ENCODE measurements around the gene LRMDA.

LRMDA gene

DNA sequence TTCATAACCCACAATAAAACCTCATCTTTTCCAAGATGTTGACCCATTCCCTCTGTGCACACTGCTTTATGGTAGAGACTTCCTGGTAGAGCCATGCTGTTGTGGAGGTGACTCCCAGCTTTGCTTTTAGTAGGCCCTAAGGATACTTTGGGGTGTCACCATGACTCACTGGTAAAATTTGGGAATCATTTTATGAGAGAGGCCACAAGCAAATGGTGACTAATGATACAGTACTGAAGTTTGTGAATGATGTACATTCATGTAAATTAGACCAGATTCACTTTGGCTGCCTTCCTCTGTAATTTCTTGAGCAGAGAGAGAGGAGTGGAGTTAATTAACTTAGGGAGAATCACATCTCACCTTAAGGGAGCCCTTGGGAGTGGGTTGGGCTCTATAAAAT lies 686.5 kb downstream of the LRMDA start:
- Mint-ChIP-seq H3K4me3 (no peak overlapping the region), H3K27me3 (ENCODE audit: low read depth) (no peaks in the 10 kb centered on the region), H3K4me1 (ENCODE audit: low read depth) (no peaks in the 10 kb centered on the region), H3K9me3 (no peaks in the 10 kb centered on the region), H3K36me3 (ENCODE audit: low read depth) (no peaks in the 10 kb centered on the region), H3K27ac (no peak overlapping the region)

- H3K4me1 Mint-ChIP-seq (ENCODE audit: low read depth) = no peaks in the 10 kb centered on the region
- no peaks in the 10 kb centered on the region for H3K9me3 Mint-ChIP-seq
Observed at GRCh38 chr10:76119036-76119435, 687.6 kb downstream of the LRMDA start.

GRCh38 chr10:76119515-76119914 lies 688.1 kb downstream of the LRMDA start:
- Mint-ChIP-seq H3K27me3 (ENCODE audit: low read depth) (no peaks in the 10 kb centered on the region), H3K4me3 (no peak overlapping the region), H3K27ac (no peak overlapping the region), H3K9me3 (no peaks in the 10 kb centered on the region), H3K4me1 (ENCODE audit: low read depth) (no peaks in the 10 kb centered on the region), H3K36me3 (ENCODE audit: low read depth) (no peaks in the 10 kb centered on the region)

More at GRCh38 chr10:76119036-76119435, 687.6 kb downstream of the LRMDA start:
- Mint-ChIP-seq H3K36me3 (ENCODE audit: low read depth) (no peaks in the 10 kb centered on the region), H3K4me3 (no peak overlapping the region), H3K27ac (no peak overlapping the region), H3K27me3 (ENCODE audit: low read depth) (no peaks in the 10 kb centered on the region)

DNA sequence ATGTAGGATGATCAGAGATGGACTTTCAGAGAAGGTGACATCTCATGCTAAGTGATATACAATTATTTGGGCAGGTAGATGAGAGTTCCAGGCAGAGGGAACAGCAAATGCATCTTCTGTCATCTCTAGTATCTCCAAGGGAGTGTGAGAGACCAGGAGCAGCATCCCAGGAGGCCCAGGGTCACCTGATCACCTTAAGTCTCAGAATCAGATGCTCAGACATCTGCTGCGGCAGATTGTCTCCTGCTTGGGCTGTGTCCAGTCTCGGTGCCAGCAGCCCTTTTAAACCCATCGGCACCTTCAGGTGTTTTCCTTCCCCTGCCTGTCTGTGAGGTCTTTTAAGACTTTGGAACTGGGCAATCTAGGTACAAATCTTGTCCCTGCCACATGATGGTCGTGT lies 690.6 kb downstream of the LRMDA start:
- Mint-ChIP-seq H3K36me3 (ENCODE audit: low read depth) (no peaks in the 10 kb centered on the region), H3K27me3 (ENCODE audit: low read depth) (no peaks in the 10 kb centered on the region), H3K9me3 (no peaks in the 10 kb centered on the region), H3K4me3 (no peak overlapping the region), H3K4me1 (ENCODE audit: low read depth) (no peaks in the 10 kb centered on the region), H3K27ac (no peak overlapping the region)

DNA sequence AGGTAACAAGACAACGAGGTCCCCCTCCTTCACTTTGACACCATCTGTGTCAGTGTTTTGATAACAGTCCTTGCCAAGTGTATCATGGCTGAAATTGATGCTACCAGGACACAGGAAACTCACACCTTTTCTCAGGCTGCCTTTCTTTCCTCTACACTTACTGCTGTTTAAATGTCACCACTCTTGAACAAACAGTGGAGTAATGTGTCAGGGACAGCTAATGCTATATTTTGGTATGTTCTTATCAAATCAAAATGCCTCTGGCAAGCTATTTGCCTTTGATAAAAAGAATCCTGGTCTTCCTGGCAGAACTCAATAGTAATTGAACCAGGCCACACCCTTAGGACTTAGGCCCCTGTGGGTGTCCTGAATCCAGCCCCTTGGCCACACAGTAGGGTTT lies 692.9 kb downstream of the LRMDA start:
- Mint-ChIP-seq H3K27ac (no peak overlapping the region), H3K27me3 (ENCODE audit: low read depth) (no peaks in the 10 kb centered on the region), H3K4me3 (no peak overlapping the region), H3K36me3 (ENCODE audit: low read depth) (no peaks in the 10 kb centered on the region), H3K4me1 (ENCODE audit: low read depth) (no peaks in the 10 kb centered on the region), H3K9me3 (no peaks in the 10 kb centered on the region)

DNA sequence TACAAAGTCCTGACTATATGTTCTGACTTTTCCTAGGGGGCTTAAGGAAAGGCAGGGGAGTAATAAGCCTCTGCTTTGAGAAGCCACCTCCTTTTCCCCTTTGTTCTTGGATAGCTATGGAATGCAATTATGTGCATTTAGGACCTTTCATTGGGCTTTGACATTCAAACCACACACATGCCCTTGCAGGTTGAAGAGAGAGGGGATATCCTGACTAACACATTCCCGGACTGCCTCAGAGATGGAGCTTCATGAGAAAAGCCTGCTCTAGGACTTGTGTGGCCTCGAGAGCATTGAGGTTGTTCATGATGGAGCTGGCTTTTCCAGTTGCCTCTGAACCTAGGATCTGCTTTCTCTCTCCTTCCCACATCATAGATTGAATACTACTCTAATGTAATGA lies 694.5 kb downstream of the LRMDA start:
- no peaks in the 10 kb centered on the region for H3K9me3 Mint-ChIP-seq

DNA sequence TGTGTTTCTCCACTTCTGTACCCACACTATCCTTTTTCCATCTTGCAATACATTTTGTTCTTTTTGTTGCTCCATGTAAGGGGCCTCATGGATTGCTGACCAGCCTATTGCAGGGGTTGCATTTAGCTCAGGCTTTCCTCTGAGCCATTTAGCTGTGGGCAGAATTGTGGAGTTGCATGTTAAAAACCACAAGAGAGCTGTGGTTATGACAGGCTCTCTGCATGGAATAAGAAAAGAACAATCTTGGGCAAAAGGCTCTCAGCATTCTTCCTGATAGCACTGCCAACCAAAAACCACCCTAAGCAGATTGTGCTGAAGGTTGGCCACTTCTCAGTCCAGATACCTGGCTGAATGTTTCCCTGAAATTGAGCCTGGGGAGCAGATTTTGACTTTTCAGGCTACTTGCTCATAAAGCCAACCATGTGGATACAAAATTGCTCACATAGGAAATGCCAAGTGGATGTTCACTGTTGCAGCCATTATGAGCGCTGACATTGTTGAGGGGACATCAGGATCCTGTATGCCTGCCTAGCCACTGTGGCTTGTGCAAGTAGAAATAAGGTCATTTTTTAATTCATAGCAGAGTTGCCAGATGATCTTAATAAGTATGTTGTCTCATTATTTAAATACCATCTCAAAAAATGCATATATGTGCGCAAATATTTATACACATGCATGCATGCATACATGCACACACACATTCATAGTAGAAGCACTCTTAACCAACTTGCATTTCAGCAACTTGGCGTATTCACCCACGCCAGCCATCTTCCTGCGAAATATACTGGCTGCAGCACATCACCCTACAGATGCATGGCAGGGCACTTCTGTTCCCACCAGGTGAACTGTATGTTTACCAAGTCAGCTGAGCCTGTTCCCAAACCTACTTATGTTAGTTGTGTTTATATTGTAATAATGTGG lies 695.4 kb downstream of the LRMDA start:
- no peaks in the 10 kb centered on the region for H3K36me3 Mint-ChIP-seq (ENCODE audit: low read depth)
- H3K4me1 Mint-ChIP-seq (ENCODE audit: low read depth) = no peaks in the 10 kb centered on the region
- H3K4me3 Mint-ChIP-seq = no peak overlapping the region
- no peak overlapping the region for H3K27ac Mint-ChIP-seq
- no peaks in the 10 kb centered on the region for H3K27me3 Mint-ChIP-seq (ENCODE audit: low read depth)
- no peaks in the 10 kb centered on the region for H3K9me3 Mint-ChIP-seq

More for the DNA sequence above, 694.5 kb downstream of the LRMDA start:
- H3K36me3 Mint-ChIP-seq (ENCODE audit: low read depth) = no peaks in the 10 kb centered on the region
- no peak overlapping the region for H3K4me3 Mint-ChIP-seq
- H3K4me1 Mint-ChIP-seq (ENCODE audit: low read depth) = no peaks in the 10 kb centered on the region
- H3K27me3 Mint-ChIP-seq (ENCODE audit: low read depth) = no peaks in the 10 kb centered on the region
- no peak overlapping the region for H3K27ac Mint-ChIP-seq

GRCh38 chr10:76127984-76128589 lies 696.7 kb downstream of the LRMDA start:
- Mint-ChIP-seq H3K4me1 (ENCODE audit: low read depth) (no peaks in the 10 kb centered on the region), H3K4me3 (no peak overlapping the region), H3K27ac (no peak overlapping the region), H3K36me3 (ENCODE audit: low read depth) (no peaks in the 10 kb centered on the region), H3K27me3 (ENCODE audit: low read depth) (no peaks in the 10 kb centered on the region), H3K9me3 (no peaks in the 10 kb centered on the region)

DNA sequence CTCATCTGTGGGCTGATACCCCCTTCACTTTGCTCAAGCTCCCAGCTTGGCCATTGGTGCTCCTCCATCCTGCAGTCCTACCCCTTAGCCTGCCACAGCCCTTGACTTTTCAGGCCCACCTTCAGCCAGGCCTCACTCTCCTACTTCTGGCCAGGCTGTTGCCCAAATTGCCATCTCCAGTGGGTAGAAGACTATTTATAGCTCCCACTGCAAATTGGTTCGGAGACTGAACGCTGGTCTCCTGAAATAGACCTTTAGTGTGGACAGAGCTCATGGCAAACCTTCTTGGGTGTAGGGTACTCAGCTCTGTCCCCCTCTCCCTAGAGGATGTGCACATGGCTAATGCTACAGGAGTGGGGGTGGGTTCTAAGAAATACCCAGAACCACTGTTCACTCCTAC lies 697.8 kb downstream of the LRMDA start:
- Mint-ChIP-seq H3K4me1 (ENCODE audit: low read depth) (no peaks in the 10 kb centered on the region), H3K4me3 (no peak overlapping the region), H3K27me3 (ENCODE audit: low read depth) (no peaks in the 10 kb centered on the region), H3K27ac (no peak overlapping the region), H3K9me3 (no peaks in the 10 kb centered on the region), H3K36me3 (ENCODE audit: low read depth) (no peaks in the 10 kb centered on the region)

DNA sequence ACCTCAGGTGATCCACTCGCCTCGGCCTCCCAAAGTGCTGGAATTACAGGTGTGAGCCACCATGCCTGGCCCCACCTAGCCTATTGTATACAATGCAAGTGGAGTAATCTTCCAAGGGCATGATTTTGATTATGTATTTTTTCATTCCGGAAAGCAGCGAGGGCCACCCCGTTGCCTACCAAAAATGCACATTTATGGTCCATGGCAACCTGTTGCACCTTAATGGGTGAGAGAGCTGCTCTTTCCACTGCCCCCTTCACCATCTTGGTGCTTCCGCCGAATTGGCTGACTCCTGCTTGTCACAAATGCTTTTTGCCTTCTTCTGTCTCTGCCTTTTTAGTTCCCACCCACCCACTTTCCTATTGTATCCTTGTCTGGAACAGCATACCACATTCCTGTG lies 699.5 kb downstream of the LRMDA start:
- H3K27ac Mint-ChIP-seq = no peak overlapping the region

DNA sequence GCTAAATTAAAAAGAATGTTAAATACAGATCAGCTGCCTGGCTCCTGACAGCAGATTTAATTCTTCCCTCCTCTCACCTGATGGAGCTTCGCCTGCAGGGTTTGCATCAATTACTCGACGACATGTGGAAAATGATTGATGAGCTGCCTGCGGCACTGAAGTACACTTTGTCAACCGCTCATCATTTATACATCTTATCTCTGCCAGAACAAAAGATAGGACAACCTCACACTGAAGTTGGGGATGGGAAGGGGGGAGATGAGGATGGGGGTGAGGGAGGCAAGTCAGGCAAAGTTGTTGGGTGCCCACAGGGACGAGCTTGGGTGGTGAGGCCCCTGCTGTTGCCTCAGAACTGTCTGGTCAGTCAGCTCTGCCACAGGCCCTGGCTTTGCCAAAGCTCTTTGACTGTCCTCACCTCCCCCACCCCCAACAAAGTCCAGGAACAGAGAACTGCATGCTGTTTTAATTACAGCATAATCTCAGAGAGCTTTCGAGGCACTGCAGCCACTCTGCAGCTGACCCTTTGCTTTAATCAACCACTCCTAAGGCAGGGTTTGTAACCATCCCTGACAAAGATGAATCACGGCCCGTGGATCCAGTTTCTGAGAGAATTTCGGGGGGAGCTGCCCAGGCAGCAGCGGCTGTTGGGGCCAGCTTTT lies 702.3 kb downstream of the LRMDA start:
- Mint-ChIP-seq H3K36me3 (ENCODE audit: low read depth) (no peaks in the 10 kb centered on the region), H3K27ac (no peak overlapping the region), H3K27me3 (ENCODE audit: low read depth) (no peaks in the 10 kb centered on the region), H3K9me3 (no peaks in the 10 kb centered on the region), H3K4me3 (no peak overlapping the region), H3K4me1 (ENCODE audit: low read depth) (no peaks in the 10 kb centered on the region)

More for the DNA sequence above, 699.5 kb downstream of the LRMDA start:
- no peaks in the 10 kb centered on the region for H3K36me3 Mint-ChIP-seq (ENCODE audit: low read depth)
- no peak overlapping the region for H3K4me3 Mint-ChIP-seq
- H3K27me3 Mint-ChIP-seq (ENCODE audit: low read depth) = no peaks in the 10 kb centered on the region
- no peaks in the 10 kb centered on the region for H3K4me1 Mint-ChIP-seq (ENCODE audit: low read depth)
- H3K9me3 Mint-ChIP-seq = no peaks in the 10 kb centered on the region

- H3K9me3 Mint-ChIP-seq = no peaks in the 10 kb centered on the region
- no peak overlapping the region for H3K4me3 Mint-ChIP-seq
- no peaks in the 10 kb centered on the region for H3K27me3 Mint-ChIP-seq (ENCODE audit: low read depth)
- H3K36me3 Mint-ChIP-seq (ENCODE audit: low read depth) = no peaks in the 10 kb centered on the region
- no peaks in the 10 kb centered on the region for H3K4me1 Mint-ChIP-seq (ENCODE audit: low read depth)
- H3K27ac Mint-ChIP-seq = no peak overlapping the region
Observed at GRCh38 chr10:76136961-76137360, 705.5 kb downstream of the LRMDA start.

GRCh38 chr10:76138286-76138685 lies 706.9 kb downstream of the LRMDA start:
- Mint-ChIP-seq H3K9me3 (no peaks in the 10 kb centered on the region), H3K27me3 (ENCODE audit: low read depth) (no peaks in the 10 kb centered on the region), H3K36me3 (ENCODE audit: low read depth) (no peaks in the 10 kb centered on the region), H3K27ac (no peak overlapping the region), H3K4me3 (no peak overlapping the region), H3K4me1 (ENCODE audit: low read depth) (no peaks in the 10 kb centered on the region)

- H3K9me3 Mint-ChIP-seq = no peaks in the 10 kb centered on the region
- H3K27me3 Mint-ChIP-seq (ENCODE audit: low read depth) = no peaks in the 10 kb centered on the region
- no peak overlapping the region for H3K27ac Mint-ChIP-seq
- H3K36me3 Mint-ChIP-seq (ENCODE audit: low read depth) = no peaks in the 10 kb centered on the region
- H3K4me1 Mint-ChIP-seq (ENCODE audit: low read depth) = no peaks in the 10 kb centered on the region
- H3K4me3 Mint-ChIP-seq = no peak overlapping the region
Observed at GRCh38 chr10:76138906-76139305, 707.5 kb downstream of the LRMDA start.

DNA sequence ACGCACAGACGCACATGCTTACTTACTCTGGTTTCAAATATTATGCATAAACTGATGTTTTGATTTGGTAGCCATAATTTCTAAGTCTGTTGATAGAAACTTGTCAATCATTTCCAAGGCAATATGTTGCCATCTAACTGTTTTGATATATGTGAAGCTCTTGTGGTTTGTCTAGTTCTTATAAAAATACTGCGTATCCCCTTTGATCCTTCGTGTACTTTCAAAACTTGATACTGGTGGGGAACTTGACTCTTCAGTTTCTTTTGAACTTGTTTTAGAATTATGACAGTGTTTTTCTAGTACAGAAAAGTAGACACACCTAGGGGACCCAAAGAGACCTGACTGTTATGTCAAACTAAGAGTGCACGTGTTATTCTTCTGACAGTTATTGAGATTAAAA lies 708.0 kb downstream of the LRMDA start:
- no peaks in the 10 kb centered on the region for H3K36me3 Mint-ChIP-seq (ENCODE audit: low read depth)
- H3K27ac Mint-ChIP-seq = no peak overlapping the region
- no peaks in the 10 kb centered on the region for H3K9me3 Mint-ChIP-seq
- no peak overlapping the region for H3K4me3 Mint-ChIP-seq
- H3K27me3 Mint-ChIP-seq (ENCODE audit: low read depth) = no peaks in the 10 kb centered on the region
- no peaks in the 10 kb centered on the region for H3K4me1 Mint-ChIP-seq (ENCODE audit: low read depth)

Measured in T-helper 1 cell treated with Interleukin-12 subunit alpha and Interleukin-12 subunit beta and Interleukin-4 antibody, amounts not matched to agents 30 μg/mL and 1 μg/mL, for 36 hours (primary cell).